Measurements from ENCODE around the gene HGD.

Gene HGD

GRCh38 chr3:120597445-120598049 is 84.5 kb downstream of the HGD start:
- DNase-seq = no peak
- intact Hi-C loops (cut with DNase I) = no loop called here

GRCh38 chr3:120596853-120597223 is 85.2 kb downstream of the HGD start:
- intact Hi-C loops (cut with DNase I) = loop anchor here (1.0 kb wide), 1 partner anchor 145 kb away; the partner anchor contains the start of genes GTF2E1 and RABL3
- no peak for DNase-seq

- DNase-seq = peak; percentile 93 to 99 (median 97)
- intact Hi-C loops (cut with DNase I) = loop anchor here (1.0 kb wide), 1 partner anchor 146 kb away; the partner anchor contains the start of genes GTF2E1 and RABL3
Observed at GRCh38 chr3:120596116-120596852, 85.8 kb downstream of the HGD start, which contains the start of gene NDUFB4. TSS of gene NDUFB4 (plus strand) at chr3:120596336. CDS start at chr3:120596360, 24 bp downstream.

GRCh38 chr3:120595788-120596115 is 86.3 kb downstream of the HGD start:
- DNase-seq = no peak
- intact Hi-C loops (cut with DNase I) = loop anchor here (1.0 kb wide), 1 partner anchor 147 kb away; the partner anchor contains the start of genes GTF2E1 and RABL3

- intact Hi-C loops (cut with DNase I) = no loop called here
- no peak for DNase-seq
Observed at GRCh38 chr3:120587332-120587975, 94.6 kb downstream of the HGD start.
